ENCODE results near the gene CIPC. TPM values are rescaled to one million over a fixed set of nuclear protein-coding genes. Genes with fewer than 3 reads are reported as not detected.

CIPC gene, protein sequence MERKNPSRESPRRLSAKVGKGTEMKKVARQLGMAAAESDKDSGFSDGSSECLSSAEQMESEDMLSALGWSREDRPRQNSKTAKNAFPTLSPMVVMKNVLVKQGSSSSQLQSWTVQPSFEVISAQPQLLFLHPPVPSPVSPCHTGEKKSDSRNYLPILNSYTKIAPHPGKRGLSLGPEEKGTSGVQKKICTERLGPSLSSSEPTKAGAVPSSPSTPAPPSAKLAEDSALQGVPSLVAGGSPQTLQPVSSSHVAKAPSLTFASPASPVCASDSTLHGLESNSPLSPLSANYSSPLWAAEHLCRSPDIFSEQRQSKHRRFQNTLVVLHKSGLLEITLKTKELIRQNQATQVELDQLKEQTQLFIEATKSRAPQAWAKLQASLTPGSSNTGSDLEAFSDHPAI
- 18.2 and 27.7 TPM in 2 replicates for polyA plus RNA-seq

DNA sequence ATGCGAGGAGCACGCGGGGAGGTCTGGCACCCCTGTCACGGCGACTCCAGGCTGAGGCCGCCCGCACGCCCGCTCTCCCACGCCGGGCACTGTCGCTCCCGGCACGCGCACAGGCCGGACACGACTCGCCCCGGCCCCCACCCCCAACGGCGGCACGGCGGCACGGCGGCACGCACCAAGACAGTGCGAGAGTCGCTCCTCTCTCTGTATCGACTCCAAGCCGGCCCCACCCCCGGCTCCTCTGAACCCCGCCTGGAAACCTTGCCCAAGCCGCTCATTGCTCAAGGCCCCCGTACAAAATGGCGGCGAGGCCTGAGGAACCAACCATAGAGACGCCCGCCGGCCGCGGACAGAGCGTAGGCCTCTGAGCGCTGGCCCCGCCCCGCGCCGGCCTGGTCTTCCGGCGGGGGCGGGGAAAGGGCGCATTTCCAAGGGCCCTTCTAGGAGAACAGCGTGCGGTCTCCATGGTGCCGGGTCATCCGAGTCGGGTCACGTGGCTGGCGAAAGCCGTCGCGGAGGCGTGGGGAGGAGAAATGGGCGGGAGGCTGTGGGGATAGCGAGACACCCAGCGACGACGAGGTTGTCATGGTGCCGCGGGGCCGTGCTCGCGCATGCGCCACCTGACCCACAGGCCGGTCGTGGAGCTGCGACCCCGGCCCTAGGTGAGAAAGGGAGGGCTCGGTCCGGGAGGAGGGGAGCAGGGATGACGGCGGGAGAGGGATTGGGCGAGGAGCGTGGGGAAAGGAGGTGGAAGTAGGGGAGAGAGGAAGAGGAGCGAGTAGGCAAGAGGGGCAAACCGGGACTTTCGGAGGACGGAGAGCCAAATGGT, at the start of gene CIPC:
CIPC (plus strand) TSS at position 559 of the 829 bp plus-strand sequence. CDS start 7,451 bp downstream, outside the sequence.

DNA sequence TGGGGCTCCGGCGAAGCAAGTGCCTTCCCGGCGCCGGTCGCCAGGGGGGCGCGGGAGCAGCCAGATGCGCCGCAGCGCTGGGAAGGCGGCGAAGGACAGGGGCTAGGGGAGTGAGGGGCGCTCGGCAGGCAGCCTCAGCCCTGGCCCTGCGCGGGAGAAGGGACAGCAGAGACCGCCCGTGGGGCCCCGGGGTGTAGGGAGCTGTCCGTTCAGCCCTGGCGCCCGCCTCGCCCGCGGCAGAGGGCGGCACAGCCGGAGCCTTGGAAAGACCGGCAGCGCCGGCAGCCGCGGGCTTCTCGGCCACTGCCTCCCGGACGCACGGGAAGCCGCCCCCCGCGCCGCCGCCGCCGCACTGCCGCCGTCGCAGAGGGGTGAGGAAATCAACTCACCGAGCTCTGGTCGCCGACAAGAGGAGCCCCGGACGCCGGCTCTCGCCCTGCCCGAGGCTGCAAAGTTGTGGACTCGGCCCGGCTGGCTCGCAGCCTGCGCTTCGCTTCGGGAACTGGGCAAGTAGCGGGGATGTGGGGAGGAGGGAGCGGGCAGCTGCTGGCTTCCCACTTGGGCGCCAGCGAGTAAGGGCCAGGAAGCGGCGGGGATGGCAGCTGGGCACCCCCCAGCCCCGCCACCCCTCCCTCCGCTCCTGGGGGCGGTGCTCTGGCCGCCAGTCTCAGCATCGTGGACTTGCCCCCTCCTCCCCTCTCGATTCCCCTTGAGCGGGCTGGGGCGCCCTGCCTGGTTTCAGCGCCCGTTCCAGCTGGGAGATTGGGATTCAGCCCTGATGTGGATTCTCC, 43.4 kb downstream of the CIPC start, which contains the start of gene ZDHHC22:
ZDHHC22 (minus strand) TSS at position 578 of the 791 bp plus-strand sequence. CDS start 2,053 bp downstream, outside the sequence.

Other genes with a start within 250 kb of the CIPC start
- 3.3 and 6.4 TPM in 2 replicates for gene IRF2BPL, start 69.5 kb upstream of the CIPC start, polyA plus RNA-seq
- 0.71 and 3.5 TPM in 2 replicates for gene ZDHHC22, start 43.5 kb downstream of the CIPC start, polyA plus RNA-seq
- 0.29 and 0.54 TPM in 2 replicates for gene TMEM63C, start 83.5 kb downstream of the CIPC start, polyA plus RNA-seq
- gene NGB, start 172.9 kb downstream of the CIPC start, polyA plus RNA-seq: 0.59 TPM in 1 of 2 replicates, not detected in the other
- gene POMT2, start 222.6 kb downstream of the CIPC start, polyA plus RNA-seq: 0.62 and 1.1 TPM in 2 replicates
- gene GSTZ1, start 222.8 kb downstream of the CIPC start, polyA plus RNA-seq: 3.2 and 6.5 TPM in 2 replicates